Stomach (tissue), 4 donors: ENCODE results near the gene ABCC1.

Experiments used
- EP300 ChIP-seq: sonication (generic); formaldehyde crosslinking; IDR thresholded peaks from one replicate; pipeline ENCODE4 v1.6.1; 2017; ENCODE audit warnings: antibody characterized with exemption
- POLR2A ChIP-seq, 4 donors: fragments of 450-650 bp; IDR thresholded peaks; one replicate each; pipeline ENCODE4 v1.6.1; 2016; ENCODE audit warnings: antibody characterized with exemption in 4 of 4, control low read depth in 2 of 4, mild to moderate bottlenecking in 1 of 4, moderate library complexity in 1 of 4
- TF ChIP-seq, protein P1 (sequence below), 7 experiments: fragments of 450-650 bp in 4 of 7; fragments of 200-600 bp in 3 of 7; sonication (generic) in 3 of 7; IDR thresholded peaks; one replicate each; pipeline ENCODE4 v1.5.1; 2016 to 2019; ENCODE audit warnings: antibody characterized with exemption in 7 of 7, control low read depth in 2 of 7, mild to moderate bottlenecking in 1 of 7

DNA sequence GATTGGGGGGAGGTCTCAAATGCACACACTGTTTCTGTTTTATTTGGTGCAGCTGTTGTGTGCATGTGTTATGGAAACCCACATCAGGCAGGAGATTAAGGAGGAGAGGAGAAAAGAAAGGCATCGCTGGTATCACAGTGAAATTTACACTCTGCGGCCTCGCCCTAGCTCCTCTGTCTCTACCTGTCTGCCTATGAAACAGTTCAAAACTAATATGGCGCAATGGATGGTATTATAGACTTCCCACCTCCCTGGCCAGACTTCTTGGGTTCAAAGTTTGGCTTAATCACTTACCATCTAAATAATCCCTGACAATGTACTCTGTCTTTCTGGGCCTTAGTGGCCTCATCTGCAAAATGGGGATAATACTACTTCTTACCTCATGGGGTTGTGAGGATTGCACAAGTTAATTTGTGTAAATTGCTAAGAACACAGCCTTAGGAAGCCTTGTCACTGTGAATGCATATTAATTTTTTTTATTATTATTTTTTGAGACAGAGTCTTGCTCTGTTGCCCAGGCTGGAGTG is 1.4 kb upstream of the ABCC1 start:
- TF ChIP-seq EP300, result no peak
- no peak for TF ChIP-seq POLR2A (IDR thresholded peaks at IDR 0.05)
- TF ChIP-seq, protein P1, sequence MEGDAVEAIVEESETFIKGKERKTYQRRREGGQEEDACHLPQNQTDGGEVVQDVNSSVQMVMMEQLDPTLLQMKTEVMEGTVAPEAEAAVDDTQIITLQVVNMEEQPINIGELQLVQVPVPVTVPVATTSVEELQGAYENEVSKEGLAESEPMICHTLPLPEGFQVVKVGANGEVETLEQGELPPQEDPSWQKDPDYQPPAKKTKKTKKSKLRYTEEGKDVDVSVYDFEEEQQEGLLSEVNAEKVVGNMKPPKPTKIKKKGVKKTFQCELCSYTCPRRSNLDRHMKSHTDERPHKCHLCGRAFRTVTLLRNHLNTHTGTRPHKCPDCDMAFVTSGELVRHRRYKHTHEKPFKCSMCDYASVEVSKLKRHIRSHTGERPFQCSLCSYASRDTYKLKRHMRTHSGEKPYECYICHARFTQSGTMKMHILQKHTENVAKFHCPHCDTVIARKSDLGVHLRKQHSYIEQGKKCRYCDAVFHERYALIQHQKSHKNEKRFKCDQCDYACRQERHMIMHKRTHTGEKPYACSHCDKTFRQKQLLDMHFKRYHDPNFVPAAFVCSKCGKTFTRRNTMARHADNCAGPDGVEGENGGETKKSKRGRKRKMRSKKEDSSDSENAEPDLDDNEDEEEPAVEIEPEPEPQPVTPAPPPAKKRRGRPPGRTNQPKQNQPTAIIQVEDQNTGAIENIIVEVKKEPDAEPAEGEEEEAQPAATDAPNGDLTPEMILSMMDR (IDR thresholded peaks at IDR 0.05), result no peak
